Gastrocnemius medialis (tissue), 4 donors: Measurements from ENCODE around the gene KRT82. TPM values are rescaled to one million over a fixed set of nuclear protein-coding genes. Genes with fewer than 3 reads are reported as not detected.
A peak's percentile ranks its signal among the peaks of the same experiment; 100 is the strongest.

Source experiments
- ATAC-seq, 2 donors: fragments of 150-250 bp; one replicate each; pipeline ENCODE4 v1.9.1; 2016
- DNase-seq, 2 donors: peaks; one replicate each; pipeline ENCODE4 v3.0.0-alpha.2; 2019
- H3K27ac ChIP-seq, 4 donors: fragments of 200-600 bp; sonication (generic); 1 replicate in 1 of 4; 2 replicates in 3 of 4; pipeline ENCODE4 v1.5.1; 2016 to 2018; ENCODE audit warnings: mild to moderate bottlenecking in 2 of 4, moderate library complexity in 1 of 4
- H3K27me3 ChIP-seq, 3 donors: fragments of 200-600 bp; sonication (generic) in 2 of 3; 1 replicate in 1 of 3; 2 replicates in 2 of 3; pipeline versions ENCODE4 v1.5.1 to v1.6.0; 2016 to 2019; ENCODE audit warnings: mild to moderate bottlenecking in 1 of 3, moderate library complexity in 1 of 3
- H3K36me3 ChIP-seq, 2 donors: fragments of 200-600 bp; sonication (generic) in 1 of 2; one replicate each; pipeline ENCODE4 v1.5.1; 2017 to 2018
- H3K4me1 ChIP-seq, 2 donors: fragments of 200-600 bp; sonication (generic) in 1 of 2; one replicate each; pipeline ENCODE4 v1.5.1; 2016 to 2017; ENCODE audit warnings: mild to moderate bottlenecking in 2 of 2
- H3K4me3 ChIP-seq, 4 donors: fragments of 200-600 bp; sonication (generic) in 3 of 4; 1 replicate in 1 of 4; 2 replicates in 3 of 4; pipeline ENCODE4 v1.5.1; 2016 to 2019; ENCODE audit warnings: mild to moderate bottlenecking in 2 of 4
- H3K9me3 ChIP-seq, 3 donors: fragments of 200-600 bp; sonication (generic) in 2 of 3; 1 replicate in 1 of 3; 2 replicates in 2 of 3; pipeline ENCODE4 v1.5.1; 2016 to 2019
- POLR2A ChIP-seq, 2 donors: fragments of 450-650 bp; IDR thresholded peaks; one replicate each; pipeline ENCODE4 v1.6.1; 2017; ENCODE audit warnings: antibody characterized with exemption in 2 of 2, mild to moderate bottlenecking in 2 of 2, moderate library complexity in 2 of 2
- in situ Hi-C, 4 donors: fragments of 200-750 bp; cut with MboI; loops; one replicate each; pipeline versions ENCODE4 v1.15.0 to v1.8.0; 2017; ENCODE audit warnings: low sequenced_read_pairs in 4 of 4
- intact Hi-C: fragments of 100-400 bp; cut with DNase I; formaldehyde crosslinking; loops from one replicate; pipeline ENCODE4 v1.15.1; 2023; ENCODE audit warnings: low total_unique reads
- total RNA-seq, 4 donors: library from RNA; depleted of rRNA; stranded (reverse); fragments of >200 nt; gene quantifications; one replicate each; pipeline versions ENCODE4 v1.1.0 to v1.2.3, GENCODE V29; 2016
- TF ChIP-seq, protein P1 (sequence below), 5 experiments: fragments of 450-650 bp in 3 of 5; fragments of 200-600 bp in 2 of 5; sonication (generic) in 2 of 5; IDR thresholded peaks in 4 of 5; conservative IDR thresholded peaks in 1 of 5; 1 replicate in 4 of 5; 2 replicates in 1 of 5; pipeline ENCODE4 v1.5.1; 2016 to 2019; ENCODE audit warnings: antibody characterized with exemption in 5 of 5, mild to moderate bottlenecking in 3 of 5, moderate library complexity in 3 of 5

The KRT82 gene
- total RNA-seq, 4 donors from 2014 or later = not detected

DNA sequence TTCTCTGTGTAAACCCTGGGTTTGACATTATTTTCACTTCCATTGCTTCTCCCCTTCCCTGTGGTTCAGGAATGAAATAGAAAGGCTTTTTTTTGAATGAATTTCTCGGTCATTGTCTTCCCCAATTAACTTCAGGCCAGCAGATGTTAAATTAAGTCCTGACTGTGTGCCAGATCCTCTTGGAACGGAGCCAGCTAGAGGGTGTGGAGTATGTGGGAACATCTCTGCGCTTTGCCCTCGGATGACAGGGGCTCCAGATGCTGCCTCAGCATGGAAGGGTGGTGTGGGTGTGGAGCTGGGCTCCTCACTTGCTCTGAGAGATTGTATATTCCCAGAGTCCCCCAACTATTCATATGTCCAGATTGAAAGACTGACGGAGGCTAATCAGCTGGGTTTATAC is 51.9 kb downstream of the KRT82 start:
- Histone ChIP-seq H3K9me3 (no peaks in the 10 kb centered on the region), H3K36me3 (no peaks in the 10 kb centered on the region), H3K4me1 (no peaks in the 10 kb centered on the region), H3K27ac (no peak overlapping the region), H3K27me3 (peaks cover 0 to 7% (median 6%) of the 10 kb centered on the region in 3 donors), H3K4me3 (no peak overlapping the region)
- intact Hi-C loops (no loop called here), in situ Hi-C loops (no loop called here)
- DNase-seq = peak in 1 of 2 donors; percentile 8
- no peak for ATAC-seq
- TF ChIP-seq POLR2A (IDR thresholded peaks at IDR 0.05) = no peak
- TF ChIP-seq, protein P1, sequence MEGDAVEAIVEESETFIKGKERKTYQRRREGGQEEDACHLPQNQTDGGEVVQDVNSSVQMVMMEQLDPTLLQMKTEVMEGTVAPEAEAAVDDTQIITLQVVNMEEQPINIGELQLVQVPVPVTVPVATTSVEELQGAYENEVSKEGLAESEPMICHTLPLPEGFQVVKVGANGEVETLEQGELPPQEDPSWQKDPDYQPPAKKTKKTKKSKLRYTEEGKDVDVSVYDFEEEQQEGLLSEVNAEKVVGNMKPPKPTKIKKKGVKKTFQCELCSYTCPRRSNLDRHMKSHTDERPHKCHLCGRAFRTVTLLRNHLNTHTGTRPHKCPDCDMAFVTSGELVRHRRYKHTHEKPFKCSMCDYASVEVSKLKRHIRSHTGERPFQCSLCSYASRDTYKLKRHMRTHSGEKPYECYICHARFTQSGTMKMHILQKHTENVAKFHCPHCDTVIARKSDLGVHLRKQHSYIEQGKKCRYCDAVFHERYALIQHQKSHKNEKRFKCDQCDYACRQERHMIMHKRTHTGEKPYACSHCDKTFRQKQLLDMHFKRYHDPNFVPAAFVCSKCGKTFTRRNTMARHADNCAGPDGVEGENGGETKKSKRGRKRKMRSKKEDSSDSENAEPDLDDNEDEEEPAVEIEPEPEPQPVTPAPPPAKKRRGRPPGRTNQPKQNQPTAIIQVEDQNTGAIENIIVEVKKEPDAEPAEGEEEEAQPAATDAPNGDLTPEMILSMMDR (IDR thresholded peaks at IDR 0.05 in 4 of 5, conservative IDR thresholded peaks at IDR 0.05 in 1 of 5) = no peak

DNA sequence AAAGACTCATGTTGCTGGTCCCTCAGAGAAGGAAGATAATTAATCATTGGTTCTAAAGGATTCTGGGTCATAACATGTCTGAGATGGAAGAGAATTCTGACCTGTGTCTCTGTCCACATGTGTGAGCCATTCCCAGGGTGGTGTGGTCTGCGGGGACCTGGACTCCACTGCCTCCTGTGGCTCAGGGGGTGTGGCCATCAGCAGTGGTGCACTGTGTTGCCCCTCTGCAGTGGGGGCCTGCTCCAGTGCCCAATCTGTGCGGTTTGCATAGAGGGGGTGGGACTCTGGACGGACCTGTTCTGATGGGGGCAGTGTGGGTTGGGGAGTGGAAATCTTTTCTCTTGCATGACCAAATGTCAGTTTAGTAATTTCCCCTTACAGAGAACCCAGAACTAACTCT is 52.4 kb downstream of the KRT82 start:
- intact Hi-C loops = no loop called here
- Histone ChIP-seq H3K36me3 (no peaks in the 10 kb centered on the region), H3K9me3 (no peaks in the 10 kb centered on the region), H3K4me1 (no peaks in the 10 kb centered on the region), H3K4me3 (no peak overlapping the region), H3K27ac (no peak overlapping the region), H3K27me3 (peaks cover 0 to 7% (median 6%) of the 10 kb centered on the region in 3 donors)
- ATAC-seq (no peak), DNase-seq (peak in 1 of 2 donors; percentile 7)
- in situ Hi-C loops = no loop called here
- TF ChIP-seq POLR2A (IDR thresholded peaks at IDR 0.05) = no peak
- TF ChIP-seq, protein P1 (IDR thresholded peaks at IDR 0.05 in 4 of 5, conservative IDR thresholded peaks at IDR 0.05 in 1 of 5) = no peak

DNA sequence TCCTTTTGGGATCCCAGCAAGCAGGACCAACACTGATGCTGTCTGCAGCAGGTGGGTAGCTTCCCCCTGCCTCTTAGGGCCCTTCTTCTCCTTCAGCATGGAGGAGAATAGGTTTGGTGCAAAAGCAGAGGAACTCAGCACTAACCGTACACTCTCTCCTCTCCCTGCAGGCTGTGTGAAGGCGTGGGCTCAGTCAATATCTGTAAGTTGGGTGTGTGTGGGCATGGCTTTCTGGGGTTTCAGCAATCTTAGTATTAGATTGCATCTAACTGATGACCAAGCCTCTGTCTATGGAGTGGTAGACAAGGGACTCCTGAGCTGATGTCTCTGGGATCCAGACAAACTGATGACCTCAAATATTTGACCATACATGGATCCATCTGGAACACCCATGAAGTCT is 53.2 kb downstream of the KRT82 start:
- DNase-seq = no peak
- TF ChIP-seq, protein P1 (IDR thresholded peaks at IDR 0.05 in 4 of 5, conservative IDR thresholded peaks at IDR 0.05 in 1 of 5) = no peak
- TF ChIP-seq POLR2A (IDR thresholded peaks at IDR 0.05) = no peak
- H3K27ac ChIP-seq = no peak overlapping the region
- H3K4me1 ChIP-seq = no peaks in the 10 kb centered on the region
- H3K36me3 ChIP-seq = no peaks in the 10 kb centered on the region
- no peak for ATAC-seq
- H3K4me3 ChIP-seq = no peak overlapping the region
- no peaks in the 10 kb centered on the region for H3K9me3 ChIP-seq
- in situ Hi-C loops (no loop called here), intact Hi-C loops (no loop called here)
- H3K27me3 ChIP-seq = peaks cover 0 to 7% (median 6%) of the 10 kb centered on the region in 3 donors

DNA sequence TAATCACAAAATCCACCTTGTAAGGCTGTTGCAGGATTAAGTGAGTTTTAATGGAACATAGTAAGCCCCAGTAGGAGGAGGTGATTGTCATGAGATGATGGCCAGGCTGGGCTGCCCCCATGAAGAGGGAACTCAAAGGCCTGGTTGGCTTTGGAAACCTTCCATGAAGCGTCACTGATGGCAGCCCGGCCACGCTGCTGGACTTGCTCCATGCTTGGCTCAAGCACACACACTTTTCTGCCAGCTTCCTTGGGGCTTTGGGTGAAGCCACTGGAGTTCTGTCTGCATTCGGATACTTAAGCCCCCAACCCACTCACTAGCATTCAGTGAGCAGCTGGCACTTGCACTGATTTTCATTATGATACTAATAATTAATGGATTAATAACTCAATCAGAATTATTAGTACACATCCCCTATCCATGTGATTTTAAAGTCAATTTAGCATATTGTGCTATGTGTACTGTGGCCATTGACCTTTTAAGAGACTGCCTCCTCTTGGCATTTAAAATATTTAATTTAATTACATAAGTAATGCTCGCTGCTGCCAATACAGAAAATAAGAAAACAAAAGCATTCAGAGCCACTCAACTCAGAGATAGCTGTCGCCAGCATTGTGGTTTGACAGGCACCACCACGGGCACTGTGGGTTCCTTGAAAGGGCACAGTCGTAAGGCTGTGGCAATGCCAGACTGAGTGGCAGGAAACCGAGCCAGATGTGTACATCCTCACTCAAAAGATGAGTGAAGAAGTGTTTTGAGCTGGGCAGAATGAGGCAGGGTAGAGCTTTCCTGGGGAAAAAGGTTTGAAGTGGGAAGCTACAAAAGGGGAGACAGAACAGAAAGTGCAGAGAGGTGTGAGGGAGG is 54.7 kb downstream of the KRT82 start:
- H3K4me1 ChIP-seq = no peaks in the 10 kb centered on the region
- intact Hi-C loops = no loop called here
- no peak overlapping the region for H3K27ac ChIP-seq
- no peak for DNase-seq
- no peak for ATAC-seq
- H3K9me3 ChIP-seq = no peaks in the 10 kb centered on the region
- H3K27me3 ChIP-seq = peaks cover 0 to 7% (median 6%) of the 10 kb centered on the region in 3 donors
- H3K4me3 ChIP-seq = no peak overlapping the region
- no peaks in the 10 kb centered on the region for H3K36me3 ChIP-seq
- in situ Hi-C loops = no loop called here
- no peak for TF ChIP-seq POLR2A (IDR thresholded peaks at IDR 0.05)
- TF ChIP-seq, protein P1 (IDR thresholded peaks at IDR 0.05 in 4 of 5, conservative IDR thresholded peaks at IDR 0.05 in 1 of 5) = no peak
